ENCODE data around the gene RGS11.

DNA sequence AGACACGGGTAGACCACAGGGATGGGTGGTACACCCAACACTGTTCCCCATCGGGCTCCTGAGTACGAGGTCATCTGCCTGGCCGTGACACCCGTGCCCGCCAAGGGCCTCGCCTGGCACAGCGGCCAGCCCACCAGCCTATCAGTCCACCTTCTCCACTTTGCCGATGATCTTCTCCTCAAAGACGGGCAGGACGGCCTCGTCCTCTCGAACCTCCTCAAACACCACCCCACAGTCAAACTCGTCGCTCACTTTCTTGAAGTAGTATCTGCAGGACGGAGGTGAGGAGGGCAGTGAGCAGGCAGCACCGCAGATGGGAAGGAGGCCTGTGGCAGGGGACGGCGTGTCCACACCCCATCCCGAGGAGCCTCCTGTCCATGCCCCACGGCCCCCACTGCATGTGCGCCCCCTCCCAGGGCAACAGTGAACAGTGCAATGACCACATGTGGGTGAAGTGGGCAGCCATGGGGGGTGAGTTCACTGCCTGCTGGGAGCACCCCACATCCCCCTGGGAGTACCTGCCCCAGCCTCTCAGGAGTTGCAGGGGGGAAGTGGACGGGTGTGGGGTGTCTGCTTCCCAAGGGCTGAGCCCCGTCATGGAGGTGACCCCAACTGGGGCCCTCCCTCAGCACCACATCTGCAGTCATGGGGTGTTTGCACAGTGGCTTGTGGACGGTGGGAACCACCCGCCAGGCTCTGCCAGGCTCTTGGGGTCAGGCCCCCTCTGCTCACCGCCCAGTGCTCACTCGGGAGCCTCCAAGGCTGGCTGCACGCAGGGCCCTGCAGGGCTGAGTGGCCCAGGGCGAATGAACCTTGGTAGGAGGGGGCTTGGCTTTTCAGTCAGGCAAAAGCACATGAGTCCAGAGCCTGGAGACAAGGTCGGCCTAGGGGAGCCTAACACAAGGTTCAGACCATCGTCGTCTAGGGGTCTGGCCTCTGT, 12.5 kb upstream of the RGS11 start:
- TF ChIP-seq, protein P1, sequence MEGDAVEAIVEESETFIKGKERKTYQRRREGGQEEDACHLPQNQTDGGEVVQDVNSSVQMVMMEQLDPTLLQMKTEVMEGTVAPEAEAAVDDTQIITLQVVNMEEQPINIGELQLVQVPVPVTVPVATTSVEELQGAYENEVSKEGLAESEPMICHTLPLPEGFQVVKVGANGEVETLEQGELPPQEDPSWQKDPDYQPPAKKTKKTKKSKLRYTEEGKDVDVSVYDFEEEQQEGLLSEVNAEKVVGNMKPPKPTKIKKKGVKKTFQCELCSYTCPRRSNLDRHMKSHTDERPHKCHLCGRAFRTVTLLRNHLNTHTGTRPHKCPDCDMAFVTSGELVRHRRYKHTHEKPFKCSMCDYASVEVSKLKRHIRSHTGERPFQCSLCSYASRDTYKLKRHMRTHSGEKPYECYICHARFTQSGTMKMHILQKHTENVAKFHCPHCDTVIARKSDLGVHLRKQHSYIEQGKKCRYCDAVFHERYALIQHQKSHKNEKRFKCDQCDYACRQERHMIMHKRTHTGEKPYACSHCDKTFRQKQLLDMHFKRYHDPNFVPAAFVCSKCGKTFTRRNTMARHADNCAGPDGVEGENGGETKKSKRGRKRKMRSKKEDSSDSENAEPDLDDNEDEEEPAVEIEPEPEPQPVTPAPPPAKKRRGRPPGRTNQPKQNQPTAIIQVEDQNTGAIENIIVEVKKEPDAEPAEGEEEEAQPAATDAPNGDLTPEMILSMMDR (conservative IDR thresholded peaks at IDR 0.05; ENCODE audit: low read depth, low read length): no peak
- TF ChIP-seq RCOR1 (IDR thresholded peaks at IDR 0.05; ENCODE audit: insufficient replicate concordance, low read length): no peak
